IPS DF 4.7 (cell line): ENCODE measurements around the gene BCHE.

Experiments used
- DNase-seq: peaks from one replicate; pipeline ENCODE4 v3.0.0-alpha.2; 2013; ENCODE audit warnings: low spot score; ENCODE audit errors: extremely low read depth

Gene BCHE

GRCh38 chr3:165753560-165753959 lies 83.7 kb downstream of the BCHE start:
- no peak for DNase-seq

GRCh38 chr3:165751637-165752036 lies 85.6 kb downstream of the BCHE start:
- no peak for DNase-seq

- no peak for DNase-seq
Measured at GRCh38 chr3:165749821-165750220, 87.4 kb downstream of the BCHE start.

GRCh38 chr3:165749241-165749640 lies 88.0 kb downstream of the BCHE start:
- DNase-seq, result no peak

- no peak for DNase-seq
Measured at GRCh38 chr3:165748094-165748493, 89.1 kb downstream of the BCHE start.

GRCh38 chr3:165746874-165747273 lies 90.3 kb downstream of the BCHE start:
- DNase-seq, result no peak

- DNase-seq, result no peak
Measured at GRCh38 chr3:165744025-165744424, 93.2 kb downstream of the BCHE start.

GRCh38 chr3:165742351-165742750 lies 94.9 kb downstream of the BCHE start:
- no peak for DNase-seq

GRCh38 chr3:165729756-165730155 lies 107.5 kb downstream of the BCHE start:
- DNase-seq, result no peak

- no peak for DNase-seq
Measured at GRCh38 chr3:165728924-165729323, 108.3 kb downstream of the BCHE start.

- no peak for DNase-seq
Measured at GRCh38 chr3:165725296-165725695, 111.9 kb downstream of the BCHE start.
